GM19452 (cell line): ENCODE data around the gene ADGRB2.

ENCODE experiments used
- ATAC-seq: cut with Tn5 transposase; IDR thresholded peaks from one replicate; pipeline ENCODE4 v1.9.1; 2021; ENCODE audit not compliant: unreplicated experiment

Gene ADGRB2

GRCh38 chr1:31795096-31795675 lies 31.0 kb upstream of the ADGRB2 start:
- ATAC-seq, result no peak

GRCh38 chr1:31793586-31794285 lies 29.6 kb upstream of the ADGRB2 start:
- no peak for ATAC-seq

GRCh38 chr1:31793086-31793485 lies 28.9 kb upstream of the ADGRB2 start:
- no peak for ATAC-seq

GRCh38 chr1:31792541-31792940 lies 28.4 kb upstream of the ADGRB2 start:
- no peak for ATAC-seq

GRCh38 chr1:31792116-31792515 lies 28.0 kb upstream of the ADGRB2 start:
- ATAC-seq, result no peak

- ATAC-seq, result no peak
Observed at GRCh38 chr1:31791131-31791858, 27.2 kb upstream of the ADGRB2 start.

GRCh38 chr1:31790641-31791091 lies 26.5 kb upstream of the ADGRB2 start:
- no peak for ATAC-seq

GRCh38 chr1:31790140-31790539 lies 26.0 kb upstream of the ADGRB2 start:
- ATAC-seq, result no peak

- peak; percentile 46 for ATAC-seq
Observed at GRCh38 chr1:31789259-31790065, 25.3 kb upstream of the ADGRB2 start.

GRCh38 chr1:31788825-31789256 lies 24.7 kb upstream of the ADGRB2 start:
- ATAC-seq, result peak; percentile 6

- ATAC-seq, result no peak
Observed at GRCh38 chr1:31788138-31788824, 24.1 kb upstream of the ADGRB2 start.

GRCh38 chr1:31787786-31788137 lies 23.6 kb upstream of the ADGRB2 start:
- no peak for ATAC-seq

GRCh38 chr1:31787261-31787660 lies 23.1 kb upstream of the ADGRB2 start:
- ATAC-seq, result no peak

GRCh38 chr1:31786366-31787060 lies 22.4 kb upstream of the ADGRB2 start:
- no peak for ATAC-seq

GRCh38 chr1:31785947-31786290 lies 21.8 kb upstream of the ADGRB2 start:
- no peak for ATAC-seq

GRCh38 chr1:31785020-31785946 lies 21.1 kb upstream of the ADGRB2 start:
- no peak for ATAC-seq

- no peak for ATAC-seq
Observed at GRCh38 chr1:31784356-31785019, 20.3 kb upstream of the ADGRB2 start.

- ATAC-seq, result no peak
Observed at GRCh38 chr1:31783846-31784245, 19.7 kb upstream of the ADGRB2 start.
